ENCODE measurements around the gene LRP6.

The LRP6 gene

DNA sequence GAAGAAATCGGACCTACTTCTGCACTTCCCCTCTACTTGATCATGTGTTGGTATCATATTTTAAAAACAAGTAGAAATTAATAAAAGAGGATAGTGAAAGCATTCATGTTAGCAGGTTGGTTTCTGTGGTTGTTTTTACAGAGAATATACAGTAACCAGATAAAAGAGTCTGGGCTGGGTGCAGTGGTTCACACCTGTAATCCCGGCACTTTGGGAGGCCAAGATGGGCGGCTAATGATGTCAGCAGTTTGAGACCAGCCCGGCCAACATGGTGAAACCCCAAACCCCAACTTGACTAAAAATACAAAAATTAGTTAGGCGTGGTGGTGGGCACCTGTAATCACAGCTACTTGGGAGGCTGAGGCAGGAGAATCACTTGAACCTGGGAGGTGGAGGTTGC, 55.9 kb downstream of the LRP6 start:
- DNase-seq = no peak

DNA sequence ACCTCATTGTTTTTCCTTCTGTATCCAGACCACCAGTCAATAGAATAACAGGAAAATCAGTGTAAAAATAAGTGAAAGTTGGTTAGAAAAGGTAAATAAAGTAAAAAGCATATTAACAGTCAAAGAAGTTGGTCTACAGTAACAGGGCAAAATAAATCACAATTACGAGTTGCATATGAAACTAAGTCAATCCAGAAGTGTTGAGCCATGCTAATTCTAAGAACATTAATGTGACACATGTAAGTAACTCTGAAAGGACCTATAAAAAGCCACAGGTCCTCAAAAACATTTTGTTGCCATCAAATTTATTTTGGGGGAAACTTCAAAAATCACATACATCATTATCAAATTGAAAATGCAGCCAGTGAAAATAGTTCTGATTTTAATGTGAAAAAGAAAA, 56.4 kb downstream of the LRP6 start:
- no peak for DNase-seq

DNA sequence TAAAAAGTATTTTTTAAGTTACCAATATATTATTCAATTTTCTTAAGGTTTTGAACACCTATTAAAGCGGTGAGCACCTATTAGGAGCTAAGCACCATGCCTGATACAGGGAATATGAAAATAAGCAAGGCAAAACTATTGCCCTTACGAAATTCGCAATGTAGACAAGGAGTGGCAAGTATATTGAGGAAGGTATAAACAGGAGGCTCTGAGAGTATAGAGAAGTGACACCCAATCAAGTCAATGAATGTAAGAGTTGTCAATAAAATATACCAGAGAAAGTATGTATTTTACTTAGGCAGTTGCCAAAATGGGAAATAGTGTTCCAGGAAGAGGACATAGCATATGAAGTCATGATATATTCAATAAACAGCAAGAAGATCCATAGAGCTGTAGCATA, 57.2 kb downstream of the LRP6 start:
- DNase-seq = no peak

DNA sequence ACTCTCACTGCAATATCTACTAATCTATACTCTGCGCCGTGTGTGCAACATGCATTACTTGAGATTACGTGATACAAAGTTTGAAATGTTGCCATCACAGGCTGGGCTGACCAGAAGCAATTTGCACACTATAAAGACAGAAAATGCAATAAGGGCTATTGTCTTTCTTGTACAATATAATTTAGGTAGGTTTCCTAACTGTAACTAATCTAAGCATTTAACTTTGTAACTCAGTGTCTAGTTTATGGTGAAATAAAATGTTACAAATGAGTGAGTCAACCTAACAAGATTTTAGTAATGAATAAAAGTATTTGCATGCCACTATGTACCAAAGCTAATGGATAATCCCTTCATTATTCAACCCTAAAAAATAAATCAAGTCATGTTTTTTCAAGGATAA, 57.8 kb downstream of the LRP6 start:
- no peak for DNase-seq

DNA sequence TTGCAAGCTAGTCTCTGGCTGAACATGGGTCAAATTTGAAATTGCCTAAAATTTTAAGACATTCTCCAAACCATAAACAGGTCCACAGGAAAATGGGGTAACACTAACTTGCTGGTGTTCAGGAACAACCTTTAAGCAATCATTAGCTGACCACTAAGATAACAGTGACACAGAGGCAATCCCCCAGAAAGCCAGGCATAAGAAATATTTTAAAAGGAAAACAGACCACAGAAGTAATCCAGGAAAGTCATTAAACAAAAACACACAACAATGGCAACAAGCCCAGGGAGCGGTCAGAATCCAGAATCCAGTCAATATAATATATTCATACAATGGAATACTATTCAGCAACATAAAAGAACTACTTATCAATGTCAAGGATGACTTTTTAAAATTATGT, 59.1 kb downstream of the LRP6 start:
- no peak for DNase-seq

DNA sequence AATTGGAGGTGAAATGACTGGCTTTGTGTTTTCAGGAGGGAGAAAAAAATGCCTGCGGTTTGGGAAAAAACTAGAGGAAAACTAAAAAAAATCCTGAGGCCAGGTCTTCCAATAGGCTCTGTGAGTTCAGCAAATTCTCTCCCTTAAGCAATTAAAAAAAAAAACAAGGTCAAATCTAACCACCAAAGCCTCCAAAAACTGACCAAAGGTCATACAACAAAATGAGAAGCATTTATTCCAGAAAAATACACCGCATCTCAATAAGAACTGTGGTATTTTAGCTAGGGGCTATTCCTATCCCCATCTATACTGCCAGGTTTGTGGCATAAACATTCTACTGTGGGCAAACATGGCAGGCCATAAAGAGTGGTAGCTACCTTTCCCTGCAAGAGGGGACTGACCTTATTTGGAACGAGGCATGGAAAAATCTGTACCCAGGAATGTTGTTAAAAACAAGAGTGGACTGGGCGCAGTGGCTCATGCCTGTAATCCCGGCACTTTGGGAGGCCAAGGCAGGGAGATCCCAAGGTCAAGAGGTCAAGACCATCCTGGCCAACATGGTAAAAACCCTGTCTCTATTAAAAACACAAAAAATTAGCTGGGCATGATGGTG, 60.0 kb downstream of the LRP6 start:
- DNase-seq = no peak

DNA sequence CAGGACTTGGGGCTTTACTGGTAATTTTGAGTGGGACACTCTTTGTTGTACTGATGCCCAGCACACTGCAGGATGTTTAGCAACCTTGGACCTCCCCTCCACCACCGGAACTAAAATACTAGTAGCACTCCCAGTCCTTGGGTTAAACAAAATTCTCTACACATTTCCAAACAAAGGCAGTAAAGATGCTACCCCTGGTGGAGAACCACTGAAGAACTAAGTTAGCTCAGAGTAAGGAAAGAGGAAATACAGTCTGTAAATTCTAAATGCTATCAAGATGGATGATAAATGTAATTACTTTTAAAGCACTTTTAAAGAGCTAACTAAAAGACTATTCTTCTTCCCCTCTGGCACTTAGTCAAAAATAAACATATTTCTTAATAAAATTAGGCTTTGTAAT, 64.1 kb downstream of the LRP6 start:
- no peak for DNase-seq

DNA sequence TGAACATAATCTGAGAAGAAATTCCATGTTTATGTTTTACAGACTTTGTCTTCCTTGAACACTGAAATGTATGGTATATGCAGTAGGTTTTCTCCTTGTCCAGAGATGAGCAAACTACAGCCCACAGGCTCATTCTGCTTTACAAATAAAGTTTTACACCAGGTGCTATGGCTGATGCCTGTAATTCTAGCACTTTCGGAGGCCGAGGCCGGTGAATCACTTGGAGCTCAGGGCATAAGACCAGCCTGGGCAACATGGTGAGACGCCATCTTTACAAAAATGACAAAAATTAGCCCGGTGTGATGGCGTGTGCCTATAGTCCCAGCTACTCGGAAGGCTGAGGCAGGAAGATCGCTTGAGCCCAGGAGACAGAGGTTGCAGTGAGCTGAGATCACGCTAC, 64.7 kb downstream of the LRP6 start:
- DNase-seq = no peak

DNA sequence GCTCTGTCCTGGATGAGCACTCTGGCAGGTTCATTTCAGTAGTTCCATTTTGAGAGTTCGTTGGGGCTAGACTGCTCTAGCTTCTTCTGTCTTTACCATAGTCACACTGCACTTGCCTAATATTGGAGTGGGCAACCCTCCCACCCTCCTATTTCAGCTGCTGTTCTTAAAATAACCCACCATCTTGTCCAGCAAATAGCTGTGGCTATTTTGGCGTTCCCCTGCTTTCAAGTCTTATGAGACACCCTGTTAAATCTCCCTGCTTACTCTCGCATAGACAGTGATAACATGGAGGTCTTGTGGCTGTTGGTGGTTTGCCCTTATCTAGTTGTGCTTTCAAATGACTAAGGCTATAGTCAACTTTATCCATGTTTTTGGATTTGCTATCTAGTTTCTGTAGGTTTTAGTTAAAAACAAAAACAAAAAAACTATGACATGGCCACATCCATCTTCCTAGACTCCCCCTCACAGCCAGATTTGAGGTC, 65.5 kb downstream of the LRP6 start:
- no peak for DNase-seq

DNA sequence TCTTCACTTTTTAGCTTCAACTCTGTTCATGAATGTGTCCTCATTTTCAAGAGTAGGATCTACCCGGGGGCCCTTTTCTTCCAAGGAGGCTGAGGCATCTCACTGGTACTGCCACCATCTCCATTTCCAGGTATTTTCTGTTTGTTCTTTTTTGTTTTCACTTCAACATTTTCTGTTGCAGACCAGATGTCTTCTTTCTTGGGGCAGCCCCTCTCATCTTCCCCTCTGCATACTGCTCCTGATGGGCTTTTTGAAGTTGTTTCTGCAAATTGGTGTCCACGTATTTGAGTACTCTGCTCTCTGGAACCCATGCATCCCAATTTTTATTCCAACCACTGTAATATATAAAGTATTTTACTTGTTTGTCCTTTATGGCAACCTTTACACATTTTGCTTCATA, 66.5 kb downstream of the LRP6 start:
- DNase-seq = no peak

DNA sequence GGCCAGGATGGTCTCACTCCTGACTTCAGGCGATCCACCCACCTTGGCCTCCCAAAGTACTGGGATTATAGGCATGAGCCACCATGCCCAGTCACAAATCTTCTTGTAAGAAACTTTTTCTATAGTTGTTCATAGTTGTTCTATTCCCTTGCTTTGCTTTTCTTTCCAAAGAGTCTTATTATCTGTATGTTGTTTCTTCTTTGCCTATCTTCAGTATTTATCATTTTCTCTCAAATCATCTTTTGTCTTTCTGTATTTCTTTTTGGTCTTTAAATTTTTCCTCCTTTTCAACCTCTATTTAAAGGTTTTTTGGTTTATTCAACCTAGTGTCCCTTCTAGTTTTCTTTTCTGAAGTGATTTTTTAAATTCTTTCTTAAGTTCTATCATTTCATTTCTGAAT, 68.7 kb downstream of the LRP6 start:
- no peak for DNase-seq

DNA sequence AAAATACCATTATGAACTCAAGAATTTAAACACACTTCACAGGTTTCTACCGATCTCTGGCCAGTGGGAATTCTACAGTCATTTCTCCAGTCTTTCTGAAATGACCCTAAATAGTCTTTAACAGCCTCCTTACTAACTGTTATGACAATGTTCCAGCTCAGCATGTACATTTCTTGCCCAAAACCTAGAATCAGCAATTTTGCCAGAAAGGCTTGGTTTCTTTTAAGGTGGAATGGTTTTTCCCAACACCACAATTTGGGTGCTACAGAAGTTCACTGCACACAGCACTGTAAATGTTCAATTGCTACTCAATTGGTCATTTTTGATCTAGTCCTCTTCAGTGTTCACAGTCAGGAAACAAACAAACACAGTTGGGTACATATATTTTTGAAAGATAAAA, 69.7 kb downstream of the LRP6 start:
- DNase-seq = no peak

DNA sequence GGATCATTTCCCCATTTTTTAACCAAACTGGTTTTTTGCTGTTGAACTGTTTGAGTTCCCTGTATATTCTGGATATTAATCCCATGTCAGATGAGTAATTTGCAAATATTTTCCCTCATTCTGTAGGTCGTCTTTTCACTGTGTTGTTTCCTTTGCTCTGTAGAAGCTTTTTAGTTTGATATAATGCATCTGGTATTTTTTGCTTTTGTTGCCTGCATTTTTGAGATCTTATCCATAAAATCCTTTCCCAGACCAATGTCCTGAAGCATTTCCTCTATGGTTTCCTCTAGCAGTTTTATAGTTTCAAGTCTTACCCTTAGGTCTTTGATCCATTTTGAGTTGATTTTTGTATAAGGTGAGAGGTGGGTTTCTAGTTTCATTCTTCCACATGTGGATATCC, 71.3 kb downstream of the LRP6 start:
- no peak for DNase-seq

DNA sequence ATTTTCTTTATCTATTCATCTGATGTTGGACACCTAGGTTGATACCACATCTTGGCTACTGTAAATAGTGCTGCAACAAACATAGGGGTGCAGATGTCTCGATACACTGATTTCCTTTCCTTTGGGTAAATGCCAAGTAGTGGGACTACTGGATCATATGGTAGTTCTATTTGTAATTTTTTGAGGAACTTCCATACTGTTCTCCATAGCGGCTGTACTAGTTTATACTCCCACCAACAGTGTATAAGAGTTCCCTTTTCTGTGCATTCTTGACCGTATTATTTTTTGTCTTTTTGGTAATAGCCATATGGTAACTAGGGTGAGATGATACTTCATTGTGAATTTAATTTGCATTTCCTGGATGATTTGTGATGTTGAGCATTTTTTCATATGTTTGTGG, 71.8 kb downstream of the LRP6 start:
- no peak for DNase-seq

DNA sequence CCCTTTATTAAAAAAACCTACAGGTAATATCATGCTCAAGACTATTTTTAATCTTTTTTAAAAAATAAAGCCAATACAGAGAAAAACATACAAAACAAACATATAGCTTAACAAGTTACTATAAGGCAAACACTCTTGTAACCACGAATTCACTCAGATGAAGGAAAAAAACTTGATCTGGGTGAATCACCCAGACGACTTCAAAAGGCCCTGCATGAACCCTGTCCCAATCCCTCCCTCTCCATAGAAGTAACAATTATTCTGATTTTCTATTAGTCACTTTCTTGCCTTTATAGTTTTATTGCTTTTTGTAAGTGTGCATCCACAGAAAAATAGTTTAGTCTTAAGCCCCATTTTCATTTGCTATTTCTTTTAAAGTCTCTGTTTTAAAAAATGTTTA, 72.6 kb downstream of the LRP6 start:
- DNase-seq = no peak

DNA sequence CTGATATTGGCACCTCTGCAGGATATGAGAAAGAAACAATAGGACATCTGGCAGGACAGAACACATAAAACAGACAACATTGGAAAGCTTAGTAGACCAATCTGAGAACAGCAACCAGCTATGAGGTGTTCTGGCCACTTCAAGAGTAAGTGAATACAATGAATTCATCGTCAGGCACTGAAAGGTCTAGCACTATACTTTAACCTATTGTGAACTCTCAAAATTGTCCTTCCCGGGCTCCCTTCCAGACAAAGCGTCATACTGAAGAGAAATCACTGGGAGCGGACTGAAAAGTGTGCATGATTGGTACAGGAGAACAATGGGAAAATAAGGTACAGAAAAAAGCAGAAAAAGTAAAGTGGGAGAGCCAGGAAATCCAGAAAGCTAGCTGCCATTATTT, 75.8 kb downstream of the LRP6 start:
- DNase-seq = no peak

DNA sequence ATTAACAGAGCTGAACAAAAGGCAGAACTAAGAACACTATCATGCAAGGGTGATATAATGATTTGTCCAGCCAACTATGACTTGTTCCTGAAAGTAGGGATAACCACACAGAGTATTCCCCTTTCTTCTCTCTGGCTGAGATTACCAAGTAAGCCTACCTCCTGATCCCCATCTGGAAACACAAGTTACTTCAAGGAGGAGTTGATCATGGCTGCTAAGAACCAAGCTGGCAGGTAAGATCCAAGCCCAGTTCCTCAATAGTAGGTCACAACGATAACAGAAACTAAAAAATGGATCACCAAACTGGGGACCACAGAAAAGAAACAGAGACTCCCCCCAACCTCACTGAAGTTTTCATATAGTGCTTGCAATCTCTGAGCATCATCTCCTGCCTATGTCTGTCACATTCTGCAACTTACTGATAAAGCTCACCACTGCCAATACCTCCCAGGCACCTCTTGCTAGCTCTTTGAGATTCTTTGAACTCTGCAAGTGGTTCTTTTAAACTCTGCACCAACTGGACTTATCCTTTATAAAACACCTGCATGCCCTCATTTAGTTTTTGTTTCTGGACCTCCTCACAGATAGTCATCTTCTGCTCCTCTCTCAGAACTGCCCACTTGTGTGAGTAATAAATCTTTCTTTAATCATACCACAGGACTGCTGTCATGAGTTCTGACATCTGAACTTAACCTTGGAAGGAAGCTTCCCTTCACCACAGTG, 76.6 kb downstream of the LRP6 start:
- DNase-seq = no peak

DNA sequence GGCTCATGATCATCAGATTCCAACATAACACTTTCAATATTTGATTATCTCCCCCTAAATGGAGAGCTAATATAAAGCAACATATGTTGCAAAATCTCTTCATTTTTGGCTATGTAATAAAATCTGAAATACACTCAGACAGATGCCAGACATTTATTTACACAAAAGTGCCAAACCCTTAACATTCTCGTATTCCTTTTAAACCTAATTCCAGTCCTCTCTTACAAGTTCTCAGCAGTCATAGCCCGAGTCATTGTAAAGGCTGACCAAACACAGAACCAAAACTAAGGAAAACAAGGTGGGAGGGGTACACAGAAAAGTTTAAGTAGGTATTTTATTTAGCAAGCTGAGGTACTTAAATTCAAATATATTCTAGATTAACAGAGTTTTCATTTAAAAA, 81.4 kb downstream of the LRP6 start:
- no peak for DNase-seq

DNA sequence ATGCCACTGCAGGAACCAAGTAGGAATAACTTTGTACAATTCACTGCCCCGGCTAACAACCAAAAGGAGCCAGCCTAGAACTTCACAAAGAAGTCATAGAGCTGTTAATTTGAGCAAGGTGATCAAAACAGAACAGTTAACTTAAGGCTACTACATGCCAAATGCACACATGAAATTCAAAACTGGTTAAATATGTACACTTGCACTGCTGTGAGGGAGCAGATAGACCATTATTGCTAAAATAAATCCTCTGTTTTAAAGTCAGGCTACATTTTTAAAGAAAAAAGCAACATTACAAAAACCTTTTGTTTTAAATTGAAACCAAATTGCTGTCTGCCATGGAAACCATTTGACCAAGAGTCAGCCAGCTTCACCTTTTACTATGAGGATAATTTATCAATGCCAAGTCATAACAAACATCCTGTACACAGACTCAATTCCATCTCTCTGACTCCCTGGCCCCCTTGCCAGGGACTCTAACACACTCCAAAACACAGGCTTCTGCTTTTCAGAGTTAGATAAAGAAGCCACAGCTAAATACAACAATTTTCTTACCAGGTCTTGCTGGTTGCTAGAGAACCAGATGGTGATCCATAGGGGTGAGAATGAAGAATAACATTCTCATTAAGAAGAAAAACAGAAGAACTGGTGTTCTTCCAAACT, 84.0 kb downstream of the LRP6 start:
- no peak for DNase-seq

DNA sequence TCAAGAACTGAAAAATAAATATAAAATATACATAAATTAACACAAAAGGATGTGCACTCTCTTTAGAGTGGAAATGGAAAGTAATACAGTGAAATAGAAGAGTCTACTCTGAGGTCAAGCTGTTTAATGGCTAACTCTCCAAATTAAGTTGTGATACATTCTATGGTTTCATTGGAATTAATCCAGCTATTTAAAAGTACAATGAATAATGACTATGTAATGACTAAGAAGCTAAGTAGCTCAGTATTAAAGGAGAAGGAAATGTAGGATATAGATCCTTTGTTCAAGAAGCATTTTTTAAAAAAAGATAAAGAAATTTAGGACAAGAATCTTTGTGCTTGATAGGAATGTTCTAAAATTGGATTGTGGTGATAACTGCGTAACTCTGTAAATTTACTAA, 85.3 kb downstream of the LRP6 start:
- DNase-seq = no peak

DNA sequence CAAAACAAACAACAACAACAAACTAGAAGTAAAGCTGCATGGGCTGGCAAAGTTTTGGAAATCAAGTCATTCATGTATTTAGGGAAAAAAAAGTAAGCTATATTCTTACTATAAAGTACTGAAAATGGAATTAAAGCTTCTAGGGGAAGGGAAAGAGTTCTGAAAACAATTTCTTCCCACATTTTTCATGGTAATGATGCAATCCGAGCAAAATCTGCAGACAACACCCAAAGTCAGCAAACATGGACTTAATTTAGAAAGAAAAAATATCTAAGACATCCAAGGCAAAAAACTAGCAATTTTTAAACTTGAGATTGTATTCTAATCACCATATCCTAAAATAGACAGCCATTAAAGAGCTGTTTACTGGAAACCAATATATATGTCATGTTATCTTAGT, 86.3 kb downstream of the LRP6 start:
- DNase-seq = no peak

DNA sequence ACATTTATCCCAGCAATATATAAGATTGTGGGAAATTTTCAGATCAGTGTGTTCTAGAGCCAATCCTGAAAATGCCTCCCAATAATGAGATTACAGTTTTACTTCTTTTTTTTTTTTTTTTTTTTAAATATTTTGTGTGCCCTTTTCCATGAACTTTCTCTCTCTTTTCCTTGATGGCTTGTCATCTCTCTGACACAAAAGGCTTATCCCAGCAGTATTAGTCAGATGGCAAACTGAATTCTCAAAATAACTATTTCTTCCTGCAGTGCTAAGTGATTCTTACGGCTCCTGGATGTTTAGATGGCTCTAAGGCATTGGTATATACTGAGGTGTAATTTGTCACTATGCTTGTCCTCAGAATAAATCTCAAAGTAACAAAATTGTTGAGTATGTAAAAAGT, 86.7 kb downstream of the LRP6 start:
- DNase-seq = no peak

DNA sequence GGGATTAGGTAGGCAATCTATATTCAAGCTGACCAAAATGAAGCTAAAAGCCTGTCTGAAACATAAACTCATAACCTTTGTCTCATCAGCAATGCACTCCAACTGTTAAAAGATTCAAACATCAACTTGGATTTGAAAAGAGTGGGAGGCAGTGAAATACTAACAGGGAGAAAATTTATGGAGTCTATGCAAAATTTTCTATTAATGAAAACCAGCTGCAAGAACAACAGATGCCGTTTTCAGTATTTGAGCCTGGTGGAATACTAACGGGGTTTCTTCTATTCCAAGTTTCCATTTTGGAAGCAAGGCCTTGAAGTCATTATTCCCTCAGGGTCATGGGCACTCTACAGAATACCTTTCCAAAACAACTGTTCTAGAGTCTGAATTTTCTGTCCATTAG, 88.3 kb downstream of the LRP6 start:
- no peak for DNase-seq

DNA sequence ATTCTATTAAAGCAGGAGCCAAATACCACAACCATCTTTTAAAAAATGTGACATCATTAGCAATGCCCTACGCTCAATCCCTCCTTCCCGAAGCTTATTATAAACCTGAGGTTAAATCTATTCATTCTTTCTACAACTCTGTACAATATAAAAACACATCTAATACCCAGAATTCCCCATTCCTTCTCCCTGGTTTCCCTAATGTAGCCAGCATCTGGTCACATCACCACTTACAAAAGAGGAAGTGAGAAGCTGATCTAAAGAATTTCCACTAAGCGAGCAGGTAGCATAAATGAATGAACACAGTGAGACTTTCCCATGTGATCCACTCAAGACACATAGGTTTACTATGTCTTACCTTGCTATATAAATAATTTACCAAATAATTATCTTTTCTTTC, 90.4 kb downstream of the LRP6 start:
- DNase-seq = no peak

All from NCI-H526 treated with DMSO at 0.1 percent for 48 hours (cell line).